ENCODE data around the gene PPM1N. TPM values are rescaled to one million over a fixed set of nuclear protein-coding genes. Genes with fewer than 3 reads are reported as not detected.

The PPM1N gene
- total and polyA plus RNA-seq, 2 of the 13 experiments (the other 11 are each of a cell fraction or from before 2014, with no cell fraction given): 0.31 to 1.8 TPM

DNA sequence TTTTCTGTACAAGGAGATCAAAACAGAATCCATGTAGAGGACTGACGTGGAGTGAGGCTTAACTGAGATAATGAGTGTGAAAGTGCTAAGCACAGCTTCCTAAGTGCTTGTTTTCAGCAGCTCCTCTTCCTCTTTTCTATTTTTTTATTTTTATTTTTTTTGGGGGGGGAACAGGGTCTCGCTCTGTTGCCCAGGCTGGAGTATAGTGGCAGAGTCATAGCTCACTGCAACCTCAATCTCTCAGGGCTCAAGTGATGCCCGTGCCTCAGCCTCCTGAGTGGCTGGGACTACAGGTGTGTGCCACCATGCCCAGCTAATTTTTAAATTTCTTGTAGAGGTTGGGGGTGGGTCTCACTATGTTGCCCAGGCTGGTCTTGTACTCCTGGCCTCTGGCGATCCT lies 36.1 kb upstream of the PPM1N start:
- Histone ChIP-seq H4K20me1 (ENCODE audit: insufficient read depth, low read length) (no peaks in the 10 kb centered on the region), H3K27ac (ENCODE audit: extremely low read length, insufficient read depth, low read length) (no peak overlapping the region), H3K9ac (ENCODE audit: insufficient read depth, low read depth, low read length) (no peak overlapping the region), H3K4me2 (ENCODE audit: low read depth, low read length) (no peak overlapping the region), H3K27me3 (ENCODE audit: control insufficient read depth in 1 of 2, insufficient read depth in 2 of 2, low read length in 2 of 2) (peaks cover 0 to 10% of the 10 kb centered on the region in 2 experiments; a peak in 1 of 5 replicates), H3K36me3 (replicated peaks in 1 of 2; ENCODE audit: control insufficient read depth in 1 of 2, insufficient read depth in 2 of 2, low read length in 2 of 2) (no peaks in the 10 kb centered on the region), H3K4me3 (replicated peaks in 1 of 3; ENCODE audit: insufficient read depth in 1 of 3, low read depth in 2 of 3, low read length in 3 of 3) (no peak overlapping the region), H3K79me2 (ENCODE audit: insufficient read depth, low read length) (no peaks in the 10 kb centered on the region), H2AFZ (ENCODE audit: low read length) (no peak overlapping the region), H3K4me1 (ENCODE audit: insufficient read depth, low read length) (peaks cover 40% of the 10 kb centered on the region; the same call in 1 of the 2 replicates), H3K9me3 (ENCODE audit: low read length) (no peaks in the 10 kb centered on the region)
- FAIRE-seq: no peak
- in situ Hi-C loops (cut with HindIII; ENCODE audit: extremely low pct_ligation_motif_present, low pct_unique_long_range_greater_than_20kb) (no loop called here), intact Hi-C loops (cut with micrococcal nuclease; ENCODE audit: unreplicated experiment) (no loop called here)
- CTCF ChIA-PET (ENCODE audit: low intra/inter-chr PET ratio, low total read pairs): no interaction called here
- BruUV-seq (replicated peaks): no TSS peak
- TF ChIP-seq ZNF616 (CRISPR knock-in tag; IDR thresholded peaks at IDR 0.05; ENCODE audit: low read depth): no peak
- no peak for TF ChIP-seq SP4 (CRISPR knock-in tag; IDR thresholded peaks at IDR 0.05)
- no peak for TF ChIP-seq MEF2D (CRISPR knock-in tag; IDR thresholded peaks at IDR 0.05)
- no peak for TF ChIP-seq ETV6 (CRISPR knock-in tag; conservative IDR thresholded peaks at IDR 0.05)
- no peak for TF ChIP-seq YEATS2 (CRISPR knock-in tag; IDR thresholded peaks at IDR 0.05; ENCODE audit: borderline replicate concordance)
- POLR2A ChIA-PET: no interaction called here
- no peak for ATAC-seq
- no peak for DNase-seq (ENCODE audit: low spot score)
- WGBS (ENCODE audit: low lambda C conversion rate): 9% methylated on average over 4 of the region's 4 CpGs

DNA sequence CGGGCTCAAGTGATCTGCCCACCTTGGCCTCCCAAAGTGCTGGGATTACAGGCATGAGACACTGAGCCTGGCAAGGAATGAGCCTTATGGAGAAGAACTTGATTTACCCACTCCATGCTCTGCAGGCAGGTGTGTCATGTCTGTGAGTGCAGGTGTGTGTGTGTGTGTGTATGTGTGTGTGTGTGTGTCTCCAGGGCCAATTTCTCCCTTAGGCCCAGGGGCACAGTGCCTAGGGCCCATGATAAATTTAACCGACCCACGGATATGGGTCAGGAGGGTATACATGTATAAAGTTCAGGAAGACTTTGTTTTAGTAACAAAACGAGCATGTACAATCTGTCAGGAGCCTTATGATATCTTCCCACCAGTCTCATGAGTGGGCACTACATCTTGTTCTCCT lies 35.0 kb upstream of the PPM1N start:
- WGBS (ENCODE audit: low lambda C conversion rate): 8% methylated on average over 4 of the region's 4 CpGs
- Histone ChIP-seq H3K9me3 (ENCODE audit: low read length) (no peaks in the 10 kb centered on the region), H3K9ac (ENCODE audit: insufficient read depth, low read depth, low read length) (no peak overlapping the region), H3K27me3 (ENCODE audit: control insufficient read depth in 1 of 2, insufficient read depth in 2 of 2, low read length in 2 of 2) (peaks cover 0 to 7% of the 10 kb centered on the region in 2 experiments; a peak in 1 of 5 replicates), H3K4me3 (replicated peaks in 1 of 3; ENCODE audit: insufficient read depth in 1 of 3, low read depth in 2 of 3, low read length in 3 of 3) (no peak overlapping the region), H3K27ac (ENCODE audit: extremely low read length, insufficient read depth, low read length) (no peak overlapping the region), H3K4me2 (ENCODE audit: low read depth, low read length) (no peak overlapping the region), H3K4me1 (ENCODE audit: insufficient read depth, low read length) (peaks cover 40% of the 10 kb centered on the region; the same call in 1 of the 2 replicates), H3K36me3 (replicated peaks in 1 of 2; ENCODE audit: control insufficient read depth in 1 of 2, insufficient read depth in 2 of 2, low read length in 2 of 2) (no peaks in the 10 kb centered on the region), H4K20me1 (ENCODE audit: insufficient read depth, low read length) (peaks cover under 1% of the 10 kb centered on the region; the same call in 1 of the 2 replicates), H2AFZ (ENCODE audit: low read length) (no peak overlapping the region), H3K79me2 (ENCODE audit: insufficient read depth, low read length) (no peaks in the 10 kb centered on the region)
- no TSS peak for BruUV-seq (replicated peaks)
- ChIA-PET CTCF (ENCODE audit: low intra/inter-chr PET ratio, low total read pairs) (no interaction called here), POLR2A (no interaction called here)
- in situ Hi-C loops (cut with HindIII; ENCODE audit: extremely low pct_ligation_motif_present, low pct_unique_long_range_greater_than_20kb) (no loop called here), intact Hi-C loops (cut with micrococcal nuclease; ENCODE audit: unreplicated experiment) (no loop called here)
- DNase-seq (ENCODE audit: low spot score) (no peak), FAIRE-seq (no peak), ATAC-seq (no peak)
- no peak for TF ChIP-seq ZNF570 (CRISPR knock-in tag; IDR thresholded peaks at IDR 0.05; ENCODE audit: borderline replicate concordance)
- no peak for TF ChIP-seq ZFP41 (CRISPR knock-in tag; IDR thresholded peaks at IDR 0.05; ENCODE audit: borderline replicate concordance)
- no peak for TF ChIP-seq ERF (CRISPR knock-in tag; IDR thresholded peaks at IDR 0.05)
- TF ChIP-seq SRF (IDR thresholded peaks at IDR 0.05; ENCODE audit: low read depth, low read length): no peak
- no peak for TF ChIP-seq KAT2B (IDR thresholded peaks at IDR 0.05; ENCODE audit: borderline replicate concordance, low read depth, low read length)
- TF ChIP-seq NPAS2 (CRISPR knock-in tag; IDR thresholded peaks at IDR 0.05; ENCODE audit: borderline replicate concordance): no peak
- no peak for TF ChIP-seq ARID2 (CRISPR knock-in tag; IDR thresholded peaks at IDR 0.05; ENCODE audit: borderline replicate concordance)
- no peak for TF ChIP-seq CAMTA2 (CRISPR knock-in tag; IDR thresholded peaks at IDR 0.05; ENCODE audit: borderline replicate concordance)
- no peak for TF ChIP-seq ZBTB7A (CRISPR knock-in tag; IDR thresholded peaks at IDR 0.05)
- no peak for TF ChIP-seq KDM5B (CRISPR knock-in tag; IDR thresholded peaks at IDR 0.05; ENCODE audit: borderline replicate concordance)
- TF ChIP-seq SALL1 (CRISPR knock-in tag; IDR thresholded peaks at IDR 0.05): no peak
- no peak for TF ChIP-seq POLR2G (IDR thresholded peaks at IDR 0.05; ENCODE audit: low read depth, low read length)
